Measurements from ENCODE around the gene ENAH.
"Not testable (repeated sequence)": the region's sequence is repeated elsewhere in the genome, so short reads cannot be mapped to it uniquely, and the experiment has no call there.

The ENAH gene

DNA sequence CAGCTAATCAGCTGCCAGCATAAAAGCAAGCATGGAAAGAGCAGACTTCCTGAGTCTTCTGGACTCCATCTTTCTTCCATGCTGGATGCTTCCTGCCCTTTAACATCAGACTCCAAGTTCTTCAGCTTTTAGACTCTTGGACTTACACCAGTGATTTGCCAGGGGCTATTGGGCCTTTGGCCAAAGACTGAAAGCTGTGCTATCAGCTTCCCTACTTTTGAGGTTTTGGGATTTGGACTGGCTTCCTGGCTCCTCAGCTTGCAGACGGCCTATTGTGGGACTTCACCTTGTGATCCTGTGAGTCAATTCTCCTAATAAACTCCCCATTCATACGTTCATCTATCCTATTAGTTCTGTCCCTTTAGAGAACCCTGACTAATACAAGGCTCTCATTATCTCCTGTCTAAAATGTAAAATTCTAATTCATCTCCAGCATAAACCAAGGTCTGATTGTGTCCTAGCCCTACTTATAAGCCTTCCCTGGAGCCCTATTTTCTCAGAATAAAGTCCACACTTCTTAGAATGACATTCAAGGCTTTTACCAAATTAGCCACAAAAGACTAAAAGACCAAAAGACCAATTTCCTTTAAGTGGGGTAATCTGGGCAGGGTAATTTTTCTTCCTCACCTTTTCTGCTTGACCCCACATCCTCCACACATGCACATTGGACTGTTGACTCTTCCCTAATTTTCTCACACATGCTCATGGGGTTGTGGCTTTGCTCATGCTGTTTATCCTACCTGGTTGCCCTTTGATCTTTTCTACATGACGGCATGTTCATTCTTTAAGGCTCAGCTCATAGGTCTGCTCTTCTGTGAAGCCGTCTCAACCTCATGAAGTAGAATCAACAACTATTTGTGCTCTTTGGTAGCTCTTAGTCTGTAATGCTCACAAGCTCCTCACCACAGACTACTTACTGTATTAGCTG is 18.1 kb upstream of the ENAH start:
- no peak for DNase-seq

DNA sequence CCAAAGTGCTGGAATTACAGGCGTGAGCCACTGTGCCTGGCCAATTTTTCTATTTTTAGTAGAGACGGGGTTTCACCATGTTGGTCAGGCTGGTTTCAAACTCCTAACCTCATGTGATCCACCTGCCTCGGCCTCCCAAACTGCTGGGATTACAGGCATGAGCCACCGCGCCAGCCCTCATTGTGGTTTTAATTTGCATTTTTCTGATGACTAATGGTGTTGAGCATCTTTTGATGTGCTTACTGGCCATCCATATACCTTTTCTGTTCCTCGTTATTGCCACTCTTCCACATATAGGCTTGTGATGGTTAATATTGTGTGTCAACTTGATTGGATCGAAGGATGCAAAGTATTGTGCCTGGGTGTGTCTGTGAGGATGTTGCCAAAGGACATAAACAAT is 17.4 kb upstream of the ENAH start:
- no peak for DNase-seq

DNA sequence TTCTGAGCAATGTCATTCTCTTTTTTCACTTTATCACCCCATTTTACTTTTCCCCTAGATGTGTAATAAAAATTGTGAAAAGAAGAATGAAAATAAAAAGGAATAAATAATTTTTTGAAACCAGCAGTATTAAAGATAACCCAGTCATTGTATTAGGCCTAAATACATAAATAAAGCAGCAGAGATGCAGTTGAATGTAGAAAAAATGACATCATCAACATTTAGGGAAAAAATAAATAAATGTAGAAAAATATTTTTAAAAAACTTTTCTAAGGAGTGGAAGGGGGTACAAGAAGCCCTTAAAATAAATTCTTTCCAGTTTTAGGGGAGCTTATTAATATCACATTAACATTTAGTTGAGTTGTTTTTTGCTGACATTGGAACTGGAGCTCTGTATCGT is 15.3 kb upstream of the ENAH start:
- no peak for DNase-seq

DNA sequence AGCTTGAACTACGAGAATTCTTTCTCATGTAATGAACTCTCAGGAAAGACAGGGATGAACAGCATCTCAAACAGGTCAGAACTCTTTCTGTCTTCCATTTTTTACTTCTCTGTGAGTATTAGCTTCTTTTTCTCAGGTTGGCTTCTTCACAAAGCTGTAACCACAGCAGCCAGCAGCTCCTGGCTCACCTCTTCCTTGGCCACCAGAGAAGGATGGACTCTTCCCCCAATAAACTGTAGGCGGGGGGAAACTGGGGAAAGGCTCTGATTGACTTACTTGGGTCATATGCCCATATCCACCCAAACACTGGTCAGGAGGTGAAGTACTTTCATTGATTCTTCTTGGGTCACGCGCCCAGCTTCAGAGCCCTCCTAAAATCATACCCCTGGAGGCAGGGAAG is 14.4 kb upstream of the ENAH start:
- no peak for DNase-seq

DNA sequence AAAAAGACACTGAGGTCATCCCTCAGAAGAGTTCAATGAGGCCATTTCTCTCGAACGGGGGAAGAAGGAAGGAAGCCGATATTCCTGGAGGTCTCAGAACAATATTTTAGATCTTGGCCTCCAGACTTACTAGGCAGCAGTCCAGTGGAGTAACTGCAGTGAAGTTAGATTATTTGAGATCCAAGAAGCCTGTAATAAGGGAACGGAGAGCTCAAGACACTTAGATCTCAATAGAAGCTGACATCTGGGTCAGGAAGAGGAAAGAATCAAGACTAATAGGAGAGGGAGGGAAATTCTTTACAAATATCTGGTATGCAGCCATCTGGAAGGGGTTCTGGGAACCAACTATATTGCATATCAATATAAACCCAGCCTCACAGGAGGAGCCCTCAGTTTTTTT is 13.6 kb upstream of the ENAH start:
- DNase-seq: no peak

DNA sequence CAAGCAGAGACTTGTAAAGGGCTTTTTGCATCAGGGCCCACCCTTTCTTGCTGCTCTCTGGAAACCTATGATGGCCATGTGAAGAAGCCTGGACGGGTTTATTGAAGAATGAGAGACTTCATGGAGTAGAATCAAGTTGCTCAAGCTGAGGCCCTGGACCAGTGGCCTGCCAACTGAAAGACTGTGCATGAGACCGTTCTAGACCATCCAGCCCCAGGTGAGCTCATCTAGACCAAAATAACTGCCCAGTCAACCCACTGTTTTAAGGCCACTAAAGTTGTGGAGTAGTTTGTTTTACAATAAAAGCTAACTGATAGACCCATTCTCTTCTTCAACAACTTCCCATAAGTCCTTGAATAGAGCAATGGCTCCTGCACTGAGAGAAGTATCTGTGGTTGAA is 11.8 kb upstream of the ENAH start:
- DNase-seq: no peak

DNA sequence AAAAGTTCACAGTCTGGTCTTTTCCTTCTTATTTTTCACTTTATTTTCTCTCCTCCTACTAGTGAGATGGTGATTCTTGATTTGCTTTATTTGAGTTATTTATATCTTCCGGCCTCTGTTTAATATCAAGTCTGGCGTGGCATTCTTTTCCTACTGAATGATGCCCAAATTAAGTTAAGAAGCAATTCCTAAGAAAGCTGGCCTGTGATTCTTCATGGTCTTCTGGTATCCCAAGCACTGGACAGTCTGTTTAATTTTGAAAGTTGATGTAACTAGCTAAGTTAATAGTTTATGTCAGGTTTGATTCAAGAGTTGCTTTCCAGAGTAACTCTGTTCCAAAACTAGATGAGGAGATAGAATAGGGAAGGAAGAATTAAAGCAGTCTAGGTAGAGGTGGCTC is 9.2 kb upstream of the ENAH start:
- DNase-seq: no peak

DNA sequence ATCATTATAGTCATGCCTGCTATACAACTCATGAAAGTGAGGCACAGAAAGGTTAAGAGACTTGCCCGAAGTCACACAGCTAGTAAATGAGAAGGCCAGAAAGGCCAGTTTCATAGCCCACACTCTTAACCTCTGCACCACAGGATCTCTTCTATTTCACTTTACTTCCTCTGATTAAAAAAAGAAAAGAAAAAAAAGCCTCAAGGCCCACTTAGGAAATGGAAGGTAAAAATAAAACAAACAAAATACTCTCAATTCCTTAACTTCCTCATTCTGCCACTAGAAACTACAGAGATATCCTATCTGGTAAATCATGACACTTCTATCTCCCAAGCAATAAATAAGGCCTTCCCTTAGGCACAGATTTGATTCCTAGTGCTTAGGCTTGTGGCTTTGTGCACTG is 7.6 kb upstream of the ENAH start:
- no peak for DNase-seq

DNA sequence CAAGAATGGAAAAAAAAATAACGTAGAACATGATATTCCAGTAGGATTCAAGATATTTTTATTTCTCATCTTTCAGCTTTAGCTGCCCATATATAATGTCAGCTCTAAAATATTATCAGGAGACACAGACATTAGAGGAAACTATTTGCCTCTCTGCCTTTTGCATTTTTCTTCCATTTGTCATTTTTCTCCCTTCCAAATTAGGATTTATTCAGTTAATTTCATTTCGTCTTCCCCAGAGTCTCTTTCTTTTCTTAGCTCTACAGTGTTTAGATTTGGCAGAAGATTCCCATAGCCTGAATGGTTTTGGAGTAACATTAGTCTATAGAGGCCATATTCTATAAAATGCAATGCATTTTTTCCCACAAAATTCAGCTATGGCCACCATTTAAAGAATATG is 5.1 kb upstream of the ENAH start:
- no peak for DNase-seq

DNA sequence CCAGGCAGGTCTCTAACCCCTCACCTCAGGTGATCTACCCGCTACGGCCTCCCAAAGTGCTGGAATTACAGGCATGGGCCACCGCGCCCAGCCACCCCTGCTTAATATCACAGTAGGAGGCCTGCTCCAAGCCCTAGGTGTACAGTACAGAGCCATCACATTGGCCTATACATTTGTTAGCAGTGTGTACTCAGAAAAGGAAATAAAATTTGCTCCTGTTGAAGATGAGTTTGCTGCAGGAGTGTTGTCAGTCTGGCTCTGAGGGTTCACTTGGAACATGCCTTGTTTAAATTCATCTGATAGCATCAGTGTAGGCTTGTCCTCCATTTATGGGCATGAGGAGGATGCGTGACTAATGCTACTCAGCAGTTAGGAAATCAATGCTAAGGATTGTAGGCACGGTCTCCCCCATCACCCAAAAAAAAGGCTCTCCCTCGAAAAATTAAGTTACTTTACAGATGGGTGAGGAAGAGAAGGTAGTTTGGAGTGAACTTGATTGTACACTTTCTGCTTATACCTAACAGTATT is 4.6 kb upstream of the ENAH start:
- no peak for DNase-seq

DNA sequence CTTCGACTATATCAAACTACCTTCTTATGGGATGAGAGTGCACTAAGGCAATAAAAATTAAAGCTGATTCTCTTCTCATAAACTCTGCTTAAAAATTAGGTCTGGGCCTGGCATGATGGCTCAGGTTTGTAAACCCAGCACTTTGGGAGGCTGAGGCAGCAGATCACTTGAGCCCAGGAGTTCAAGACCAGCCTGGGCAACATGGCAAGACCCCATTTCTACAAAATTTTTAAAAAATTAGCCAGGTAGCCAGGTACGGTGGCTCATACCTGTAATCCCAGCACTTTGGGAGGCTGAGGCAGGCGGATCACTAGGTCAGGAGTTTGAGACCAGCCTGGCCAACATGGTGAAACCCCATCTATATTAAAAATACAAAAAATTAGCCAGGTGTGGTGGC is 3.3 kb upstream of the ENAH start:
- not testable (repeated sequence) for DNase-seq

DNA sequence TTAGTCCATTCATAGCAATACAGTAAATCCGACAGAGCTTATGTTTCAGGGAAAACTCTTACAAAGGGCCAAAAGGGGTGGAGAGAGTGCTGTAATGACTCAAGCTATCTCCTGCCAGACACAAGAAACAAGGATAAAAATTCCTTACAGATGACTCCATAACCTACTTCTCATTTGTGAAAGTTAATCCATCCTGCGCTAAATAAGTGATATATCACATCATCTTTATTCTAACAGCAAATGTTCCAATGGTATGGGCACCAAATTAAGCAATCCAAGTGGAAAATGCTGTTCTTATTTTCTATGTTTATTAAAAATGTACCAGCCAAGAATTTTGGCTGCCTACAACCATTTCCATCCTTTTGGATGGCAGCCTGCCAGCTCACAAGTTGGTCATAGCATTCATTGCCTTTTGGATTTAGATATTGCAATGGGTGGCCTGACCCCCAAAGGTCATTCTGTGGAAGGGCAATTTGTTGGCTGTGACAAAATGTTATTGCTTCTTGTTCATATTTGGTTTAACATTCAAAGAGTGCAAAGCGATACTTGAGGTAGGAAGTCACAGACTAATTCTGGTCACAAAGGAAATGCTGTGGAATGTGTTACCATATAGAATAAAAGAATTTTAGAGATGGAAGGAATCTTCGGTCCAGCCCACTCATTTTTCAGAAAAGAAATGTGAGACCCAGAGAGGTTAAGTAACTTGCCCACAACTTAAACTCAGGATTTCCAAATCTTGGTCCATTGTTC is 2.8 kb upstream of the ENAH start:
- no peak for DNase-seq

DNA sequence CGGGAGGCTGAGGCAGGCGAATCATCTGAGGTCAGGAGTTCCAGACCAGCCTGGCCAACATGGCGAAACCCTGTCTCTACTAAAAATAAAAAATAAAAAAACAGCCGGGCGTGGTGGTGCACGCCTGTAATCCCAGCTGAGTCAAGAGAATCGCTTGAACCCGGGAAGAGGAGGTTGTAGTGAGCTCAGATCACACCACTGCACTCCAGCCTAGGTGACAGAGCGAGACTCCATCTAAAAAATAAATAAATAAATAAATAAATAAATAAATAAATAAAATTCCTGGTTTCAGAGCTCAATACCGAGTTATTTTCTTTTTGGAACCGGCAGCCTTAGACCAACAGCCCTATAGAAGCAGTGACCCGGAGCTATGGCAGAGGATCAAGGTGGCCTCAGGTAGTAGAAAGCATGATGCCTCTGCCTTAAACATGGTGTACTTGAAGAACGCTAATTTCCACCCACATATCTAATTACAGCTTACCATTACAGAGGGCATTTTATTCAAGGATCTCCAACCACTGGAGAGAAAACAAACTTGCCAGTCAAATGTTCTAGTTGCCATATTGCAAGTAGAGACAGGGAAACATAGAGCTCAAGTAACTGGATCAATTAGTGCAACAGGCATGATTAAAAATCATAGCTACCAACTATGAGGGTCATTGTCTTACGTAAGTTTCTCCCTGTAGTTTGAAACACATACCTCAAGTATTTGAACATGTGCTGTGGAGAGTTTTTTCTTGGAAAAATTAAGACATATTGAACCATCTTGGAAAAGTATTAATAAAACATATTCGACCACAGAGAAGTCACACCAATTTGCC is 2.0 kb upstream of the ENAH start:
- no peak for DNase-seq

DNA sequence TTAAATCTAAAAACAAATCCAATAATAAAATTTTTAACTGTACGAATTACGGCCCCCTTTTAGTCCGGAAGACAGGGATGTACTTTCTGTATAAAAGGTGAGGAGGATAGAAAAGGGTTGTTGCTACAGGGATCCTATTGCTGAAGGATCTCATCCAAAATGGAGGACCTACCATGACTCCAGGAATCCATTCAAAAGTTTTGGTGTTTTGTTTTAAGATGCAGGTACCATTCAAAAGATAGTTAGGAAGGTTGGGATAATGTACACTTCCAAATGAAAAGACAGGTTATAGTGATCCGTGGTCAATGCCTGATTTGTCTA is 1.3 kb upstream of the ENAH start:
- DNase-seq: no peak

DNA sequence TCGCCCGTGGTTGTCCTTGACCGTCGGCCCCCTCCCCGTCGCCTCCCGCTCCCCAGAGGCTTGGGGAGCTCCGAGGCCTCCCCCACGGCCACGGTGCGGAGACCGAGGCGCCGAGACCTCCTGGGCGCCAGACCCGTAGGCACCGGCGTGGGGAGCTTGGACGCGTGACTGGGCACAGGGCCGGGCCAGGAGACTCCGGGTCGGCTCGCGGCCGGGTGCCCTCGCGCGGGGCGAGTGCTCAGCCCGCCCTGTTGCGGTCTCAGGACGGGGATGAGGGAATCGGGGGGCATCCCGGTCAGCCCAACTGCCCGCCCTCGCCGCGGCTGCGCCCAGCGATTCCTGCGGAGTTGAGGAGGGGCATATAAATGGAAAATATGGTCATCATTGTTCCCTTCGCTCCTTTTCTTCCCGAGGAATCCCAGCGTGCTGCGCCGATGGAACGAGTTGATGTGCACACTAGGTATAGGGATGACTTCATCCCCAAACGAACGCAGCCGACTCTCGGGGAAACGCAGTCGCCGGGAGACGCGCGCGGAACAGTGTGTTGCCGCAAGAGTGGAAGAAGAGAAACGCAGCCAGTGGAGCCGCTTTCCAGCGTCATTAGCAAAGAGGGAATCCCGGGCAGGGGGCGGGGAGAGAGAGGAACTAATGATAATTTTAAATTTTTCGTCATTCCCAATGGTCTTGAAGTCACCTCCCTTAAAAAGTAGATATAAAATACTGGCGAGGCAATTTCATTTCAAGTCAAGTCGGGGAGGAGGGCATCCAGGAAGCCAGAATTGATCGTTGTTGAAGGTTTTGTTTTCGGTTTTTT is 747 bp upstream of the ENAH start:
- DNase-seq: peak; percentile 20 to 46

DNA sequence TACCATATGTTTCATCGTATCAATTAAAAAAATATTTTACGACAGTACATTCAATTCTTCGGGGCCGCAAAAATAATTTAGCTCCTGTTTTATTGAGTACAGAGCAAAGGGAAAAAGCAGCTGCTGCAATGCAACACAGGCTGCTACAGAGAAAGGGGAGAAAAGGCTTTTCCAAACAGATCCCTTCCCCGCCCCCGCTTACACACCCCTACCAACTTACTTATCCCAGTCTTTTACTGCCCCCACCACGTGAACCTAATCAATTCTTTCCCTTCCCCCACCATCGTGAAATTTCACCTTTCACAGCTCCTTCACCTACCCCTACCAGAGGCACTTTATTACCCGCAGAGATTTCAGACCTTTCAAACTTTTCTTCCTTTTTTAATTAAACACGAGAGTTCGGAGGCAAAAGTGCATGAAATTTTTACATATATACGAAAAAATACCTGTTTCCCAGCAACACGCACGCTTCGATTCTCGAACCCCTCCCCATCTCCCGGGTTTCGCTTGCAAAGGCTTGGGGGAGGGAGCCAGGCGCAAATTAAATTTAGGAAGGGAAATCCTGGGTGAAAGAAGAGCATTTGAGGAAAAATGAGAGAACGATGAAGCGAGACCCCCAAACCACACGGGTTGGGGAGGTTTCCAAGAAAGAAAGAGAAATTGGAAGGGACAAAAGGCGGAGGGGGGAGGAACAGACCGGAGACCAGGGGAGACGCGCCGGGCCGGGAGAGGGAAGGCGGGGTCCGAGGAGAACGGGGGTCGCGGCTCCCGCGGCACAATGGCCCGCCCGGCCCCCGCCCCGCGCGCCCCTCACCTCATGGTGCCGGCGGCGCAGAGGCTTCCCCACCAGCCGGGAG is 823 bp downstream of the ENAH start:
- no peak for DNase-seq

DNA sequence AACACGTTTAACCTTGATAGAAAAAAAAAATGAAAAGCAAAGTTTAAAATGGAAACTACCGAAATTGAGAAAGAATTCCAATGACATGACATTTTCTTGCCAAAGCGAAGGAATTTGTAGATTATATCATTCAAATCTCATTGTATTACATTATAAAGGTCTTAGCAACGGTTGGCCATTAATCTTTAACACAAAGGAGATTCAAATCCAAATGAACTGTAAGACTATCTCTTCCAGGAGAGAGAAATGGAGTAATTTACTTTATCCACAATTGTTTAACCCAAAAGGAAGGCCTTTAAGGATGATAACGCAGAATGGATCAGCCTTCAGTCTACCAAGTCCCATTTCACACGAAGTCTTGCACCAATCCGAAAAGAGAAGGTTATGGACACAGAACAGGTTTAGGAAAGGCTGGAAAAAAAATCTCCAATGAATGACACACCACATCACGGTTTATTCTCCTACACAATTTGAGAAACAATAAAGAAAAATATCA is 1.5 kb downstream of the ENAH start:
- DNase-seq: no peak

DNA sequence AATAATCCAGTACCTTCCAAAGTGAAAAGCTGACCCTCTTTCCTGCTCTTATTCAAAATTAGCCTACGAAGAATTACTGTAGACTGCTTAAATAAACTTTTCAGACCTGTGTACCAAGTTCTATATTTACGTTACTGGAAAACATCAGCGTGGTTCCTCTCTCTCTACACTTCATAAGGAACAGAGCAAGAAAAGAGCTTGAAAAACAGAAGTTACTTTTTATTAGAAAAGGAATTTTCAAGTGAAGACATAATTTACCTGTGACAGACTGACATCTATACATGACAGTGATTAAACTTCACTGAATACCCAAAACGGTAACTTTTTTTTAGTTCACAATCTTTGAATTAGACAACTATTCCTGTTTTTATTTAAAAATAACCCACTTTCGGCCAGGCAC is 2.7 kb downstream of the ENAH start:
- DNase-seq: no peak

DNA sequence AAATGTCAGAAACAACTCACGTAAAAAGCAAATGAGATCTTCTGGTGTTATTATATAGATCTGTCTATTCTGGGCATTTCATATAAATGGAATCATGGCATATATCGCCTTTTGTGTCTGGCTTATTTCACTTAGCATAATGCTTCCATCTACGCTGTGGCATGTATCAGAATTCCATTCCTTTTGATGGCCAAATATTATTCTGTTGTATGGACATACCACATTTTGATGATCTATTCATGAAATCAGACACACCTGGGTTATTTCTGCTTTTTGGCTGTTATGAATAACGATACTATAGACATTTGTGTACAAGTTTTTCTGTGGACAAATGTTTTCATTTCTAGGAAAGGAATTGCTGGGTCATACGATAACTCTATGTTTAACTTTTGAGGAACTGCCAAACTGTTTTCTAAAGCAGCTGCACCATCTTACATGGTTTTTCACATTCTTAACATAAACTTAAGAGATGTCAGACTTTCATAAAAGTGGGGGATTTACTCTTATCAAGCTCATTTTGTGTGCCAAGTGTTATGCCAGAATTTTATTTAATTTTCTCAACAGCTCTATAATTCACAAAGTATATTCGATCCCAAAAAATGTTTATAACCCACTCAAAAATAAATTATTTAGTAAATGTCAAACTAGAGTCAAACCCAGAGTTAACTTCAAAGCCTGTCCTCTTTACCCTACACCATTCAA is 7.6 kb downstream of the ENAH start:
- no peak for DNase-seq

DNA sequence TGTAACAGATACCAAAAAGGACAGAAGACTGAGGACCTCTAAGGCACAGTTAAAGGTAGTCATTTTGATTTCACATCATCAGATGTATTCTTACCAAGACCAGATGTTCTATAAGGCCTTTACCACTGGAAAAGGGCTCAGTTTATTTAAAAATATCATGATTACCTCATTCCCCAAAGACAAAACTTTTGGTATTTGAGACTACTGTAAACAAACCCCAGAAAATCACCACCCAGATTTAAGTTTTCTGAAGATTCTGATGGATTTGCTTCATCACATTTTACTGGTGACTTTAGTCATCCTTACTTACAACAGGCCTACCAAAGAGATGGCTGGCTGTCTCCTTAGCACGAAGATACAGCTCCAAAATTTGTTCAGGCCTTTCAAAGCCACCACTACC is 8.3 kb downstream of the ENAH start:
- no peak for DNase-seq

DNA sequence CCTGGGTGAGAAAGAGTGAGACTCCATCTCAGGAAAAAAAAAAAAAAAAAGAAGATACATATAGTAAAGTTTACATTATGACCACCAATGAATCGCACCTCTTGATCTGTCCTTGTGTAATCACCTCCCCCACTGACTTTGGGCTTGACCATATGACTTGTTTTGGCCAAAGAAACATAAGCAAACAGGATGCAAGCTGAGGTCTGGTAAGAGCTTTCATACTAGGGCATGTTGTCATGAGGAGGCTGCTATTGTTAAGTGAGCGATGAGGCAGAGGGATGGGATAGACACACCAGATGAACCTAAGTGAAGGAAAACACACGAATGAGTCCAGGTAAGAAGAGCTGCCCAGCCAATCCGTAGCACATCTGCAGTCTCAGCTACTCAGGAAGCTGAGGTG is 10.7 kb downstream of the ENAH start:
- DNase-seq: no peak

Data from stimulated activated CD4-positive, alpha-beta T cell treated with anti-CD3 and anti-CD28 coated beads, Interleukin-2, amount 100 ng/mL, for 24 hours (primary cell).